ENCODE data around the gene TGFA.

DNA sequence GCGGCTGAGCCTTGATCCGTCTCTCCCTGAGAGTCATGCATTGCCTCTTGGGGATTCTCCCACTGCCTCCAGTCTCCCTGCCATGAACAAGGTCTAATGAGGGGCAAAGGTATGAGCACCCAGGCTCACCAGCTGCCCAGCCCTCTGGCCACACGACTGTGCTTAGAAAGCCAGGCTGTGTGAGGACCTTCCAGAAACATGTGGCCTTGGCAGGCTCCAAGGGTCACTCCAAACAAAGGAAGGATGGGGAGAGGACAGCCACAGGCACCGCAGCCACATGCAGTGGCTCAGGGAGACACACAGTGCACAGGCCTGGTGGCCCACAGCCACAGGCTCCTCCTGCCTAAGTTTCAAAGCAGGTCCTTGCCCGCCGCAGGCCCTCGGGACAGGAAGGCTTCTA, 35.8 kb downstream of the TGFA start:
- TF ChIP-seq CHD2 (IDR thresholded peaks at IDR 0.05; ENCODE audit: low read length, partially characterized antibody) = no peak
- TF ChIP-seq, protein P1, sequence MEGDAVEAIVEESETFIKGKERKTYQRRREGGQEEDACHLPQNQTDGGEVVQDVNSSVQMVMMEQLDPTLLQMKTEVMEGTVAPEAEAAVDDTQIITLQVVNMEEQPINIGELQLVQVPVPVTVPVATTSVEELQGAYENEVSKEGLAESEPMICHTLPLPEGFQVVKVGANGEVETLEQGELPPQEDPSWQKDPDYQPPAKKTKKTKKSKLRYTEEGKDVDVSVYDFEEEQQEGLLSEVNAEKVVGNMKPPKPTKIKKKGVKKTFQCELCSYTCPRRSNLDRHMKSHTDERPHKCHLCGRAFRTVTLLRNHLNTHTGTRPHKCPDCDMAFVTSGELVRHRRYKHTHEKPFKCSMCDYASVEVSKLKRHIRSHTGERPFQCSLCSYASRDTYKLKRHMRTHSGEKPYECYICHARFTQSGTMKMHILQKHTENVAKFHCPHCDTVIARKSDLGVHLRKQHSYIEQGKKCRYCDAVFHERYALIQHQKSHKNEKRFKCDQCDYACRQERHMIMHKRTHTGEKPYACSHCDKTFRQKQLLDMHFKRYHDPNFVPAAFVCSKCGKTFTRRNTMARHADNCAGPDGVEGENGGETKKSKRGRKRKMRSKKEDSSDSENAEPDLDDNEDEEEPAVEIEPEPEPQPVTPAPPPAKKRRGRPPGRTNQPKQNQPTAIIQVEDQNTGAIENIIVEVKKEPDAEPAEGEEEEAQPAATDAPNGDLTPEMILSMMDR (IDR thresholded peaks at IDR 0.05) = no peak
- TF ChIP-seq RAD21 (conservative IDR thresholded peaks at IDR 0.05 in 1 of 2, IDR thresholded peaks at IDR 0.05 in 1 of 2) = no peak
- TF ChIP-seq, protein P2, sequence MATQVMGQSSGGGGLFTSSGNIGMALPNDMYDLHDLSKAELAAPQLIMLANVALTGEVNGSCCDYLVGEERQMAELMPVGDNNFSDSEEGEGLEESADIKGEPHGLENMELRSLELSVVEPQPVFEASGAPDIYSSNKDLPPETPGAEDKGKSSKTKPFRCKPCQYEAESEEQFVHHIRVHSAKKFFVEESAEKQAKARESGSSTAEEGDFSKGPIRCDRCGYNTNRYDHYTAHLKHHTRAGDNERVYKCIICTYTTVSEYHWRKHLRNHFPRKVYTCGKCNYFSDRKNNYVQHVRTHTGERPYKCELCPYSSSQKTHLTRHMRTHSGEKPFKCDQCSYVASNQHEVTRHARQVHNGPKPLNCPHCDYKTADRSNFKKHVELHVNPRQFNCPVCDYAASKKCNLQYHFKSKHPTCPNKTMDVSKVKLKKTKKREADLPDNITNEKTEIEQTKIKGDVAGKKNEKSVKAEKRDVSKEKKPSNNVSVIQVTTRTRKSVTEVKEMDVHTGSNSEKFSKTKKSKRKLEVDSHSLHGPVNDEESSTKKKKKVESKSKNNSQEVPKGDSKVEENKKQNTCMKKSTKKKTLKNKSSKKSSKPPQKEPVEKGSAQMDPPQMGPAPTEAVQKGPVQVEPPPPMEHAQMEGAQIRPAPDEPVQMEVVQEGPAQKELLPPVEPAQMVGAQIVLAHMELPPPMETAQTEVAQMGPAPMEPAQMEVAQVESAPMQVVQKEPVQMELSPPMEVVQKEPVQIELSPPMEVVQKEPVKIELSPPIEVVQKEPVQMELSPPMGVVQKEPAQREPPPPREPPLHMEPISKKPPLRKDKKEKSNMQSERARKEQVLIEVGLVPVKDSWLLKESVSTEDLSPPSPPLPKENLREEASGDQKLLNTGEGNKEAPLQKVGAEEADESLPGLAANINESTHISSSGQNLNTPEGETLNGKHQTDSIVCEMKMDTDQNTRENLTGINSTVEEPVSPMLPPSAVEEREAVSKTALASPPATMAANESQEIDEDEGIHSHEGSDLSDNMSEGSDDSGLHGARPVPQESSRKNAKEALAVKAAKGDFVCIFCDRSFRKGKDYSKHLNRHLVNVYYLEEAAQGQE (IDR thresholded peaks at IDR 0.05) = no peak
- TF ChIP-seq, protein P3, sequence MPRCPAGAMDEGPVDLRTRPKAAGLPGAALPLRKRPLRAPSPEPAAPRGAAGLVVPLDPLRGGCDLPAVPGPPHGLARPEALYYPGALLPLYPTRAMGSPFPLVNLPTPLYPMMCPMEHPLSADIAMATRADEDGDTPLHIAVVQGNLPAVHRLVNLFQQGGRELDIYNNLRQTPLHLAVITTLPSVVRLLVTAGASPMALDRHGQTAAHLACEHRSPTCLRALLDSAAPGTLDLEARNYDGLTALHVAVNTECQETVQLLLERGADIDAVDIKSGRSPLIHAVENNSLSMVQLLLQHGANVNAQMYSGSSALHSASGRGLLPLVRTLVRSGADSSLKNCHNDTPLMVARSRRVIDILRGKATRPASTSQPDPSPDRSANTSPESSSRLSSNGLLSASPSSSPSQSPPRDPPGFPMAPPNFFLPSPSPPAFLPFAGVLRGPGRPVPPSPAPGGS (IDR thresholded peaks at IDR 0.05) = no peak
